Memory B cell (primary cell): Measurements from ENCODE around the gene YLPM1.

Experiments
- ATAC-seq: fragments of 150-1000 bp; cut with Tn5 transposase; 2 replicates; pipeline ENCODE4 v1.10.0; 2021; ENCODE audit warnings: low read depth, mild to moderate bottlenecking, moderate library complexity
- DNase-seq, 2 donors: peaks; one replicate each; pipeline ENCODE4 v3.0.0; 2022; ENCODE audit warnings: low spot score in 2 of 2
- H3K27ac Mint-ChIP-seq: one replicate; pipeline ENCODE4 v1.8.0; 2022; ENCODE audit warnings: mild to moderate bottlenecking, moderate library complexity, mixed read lengths
- H3K27me3 Mint-ChIP-seq: one replicate; pipeline ENCODE4 v1.8.0; 2022; ENCODE audit warnings: mixed read lengths
- H3K36me3 Mint-ChIP-seq: one replicate; pipeline ENCODE4 v1.8.0; 2022; ENCODE audit warnings: mild to moderate bottlenecking, mixed read lengths
- H3K4me1 Mint-ChIP-seq: one replicate; pipeline ENCODE4 v1.8.0; 2022; ENCODE audit warnings: mixed read lengths
- H3K4me3 Mint-ChIP-seq: one replicate; pipeline ENCODE4 v1.8.0; 2022; ENCODE audit warnings: mild to moderate bottlenecking, moderate library complexity, mixed read lengths
- H3K9me3 Mint-ChIP-seq: one replicate; pipeline ENCODE4 v1.8.0; 2022; ENCODE audit warnings: mixed read lengths

Gene YLPM1

GRCh38 chr14:74882103-74882920 lies 119.2 kb downstream of the YLPM1 start:
- peaks cover 12% of the 10 kb centered on the region for H3K36me3 Mint-ChIP-seq
- H3K27ac Mint-ChIP-seq, result peak overlapping the region; percentile 99
- H3K27me3 Mint-ChIP-seq, result no peaks in the 10 kb centered on the region
- H3K4me1 Mint-ChIP-seq, result peaks cover 45% of the 10 kb centered on the region
- peak overlapping the region; percentile 100 for H3K4me3 Mint-ChIP-seq
- no peaks in the 10 kb centered on the region for H3K9me3 Mint-ChIP-seq
- ATAC-seq (peak; percentile 61), DNase-seq (peak in 1 of 2 donors; percentile 51)
